Vagina (tissue), 2 donors: ENCODE data around the gene B4GALT1. TPM values are rescaled to one million over a fixed set of nuclear protein-coding genes. Genes with fewer than 3 reads are reported as not detected.

ENCODE experiments used
- DNase-seq, 2 donors: peaks; one replicate each; pipeline ENCODE4 v3.0.0-alpha.2; 2017; ENCODE audit errors: extremely low spot score in 2 of 2
- H3K27ac ChIP-seq: fragments of 200-600 bp; sonication (generic); one replicate; pipeline ENCODE4 v1.5.1; 2019
- H3K27me3 ChIP-seq: fragments of 200-600 bp; sonication (generic); one replicate; pipeline ENCODE4 v1.5.1; 2019
- H3K36me3 ChIP-seq, 2 donors: fragments of 200-600 bp; sonication (generic); one replicate each; pipeline ENCODE4 v1.5.1; 2017 to 2019
- H3K4me1 ChIP-seq: fragments of 200-600 bp; sonication (generic); one replicate; pipeline ENCODE4 v1.5.1; 2019
- H3K4me3 ChIP-seq, 2 donors: fragments of 200-600 bp; sonication (generic); 1 replicate in 1 of 2; 2 replicates in 1 of 2; pipeline ENCODE4 v1.5.1; 2016 to 2019
- H3K9me3 ChIP-seq: fragments of 200-600 bp; sonication (generic); one replicate; pipeline ENCODE4 v1.5.1; 2019
- CTCF ChIP-seq, 3 experiments: fragments of 450-650 bp in 2 of 3; fragments of 200-600 bp in 1 of 3; sonication (generic) in 1 of 3; IDR thresholded peaks; one replicate each; pipeline ENCODE4 v1.5.1; 2017 to 2019; ENCODE audit warnings: antibody characterized with exemption in 3 of 3, mild to moderate bottlenecking in 2 of 3, moderate library complexity in 2 of 3
- POLR2A ChIP-seq, 2 donors: fragments of 450-650 bp; IDR thresholded peaks; one replicate each; pipeline ENCODE4 v1.6.1; 2017; ENCODE audit warnings: antibody characterized with exemption in 2 of 2, mild to moderate bottlenecking in 2 of 2, moderate library complexity in 2 of 2
- POLR2AphosphoS5 ChIP-seq, 2 donors: sonication (generic); formaldehyde crosslinking; IDR thresholded peaks; one replicate each; pipeline ENCODE4 v1.9.0; 2017; ENCODE audit warnings: antibody characterized with exemption in 2 of 2, mild to moderate bottlenecking in 2 of 2, low read depth in 1 of 2; ENCODE audit not compliant: insufficient read depth in 1 of 2
- intact Hi-C: fragments of 100-400 bp; cut with DNase I; formaldehyde crosslinking; loops from one replicate; pipeline ENCODE4 v1.15.1; 2023
- total RNA-seq: library from RNA; depleted of rRNA; stranded (reverse); fragments of >200 nt; gene quantifications from one replicate; pipeline ENCODE4 v1.2.3, GENCODE V29; 2016

Gene B4GALT1
- total RNA-seq, 1 donor from 2014 or later, result 85.2 TPM

GRCh38 chr9:33125871-33126823, 41.0 kb downstream of the B4GALT1 start:
- intact Hi-C loops, result no loop called here

GRCh38 chr9:33125461-33125860, 41.7 kb downstream of the B4GALT1 start:
- intact Hi-C loops, result no loop called here
- peaks cover 27% of the 10 kb centered on the region for H3K4me1 ChIP-seq
- H3K4me3 ChIP-seq, result no peak overlapping the region
- peaks cover 0 to 23% of the 10 kb centered on the region in 2 donors for H3K36me3 ChIP-seq
- DNase-seq, result no peak
- H3K9me3 ChIP-seq, result no peaks in the 10 kb centered on the region
- TF ChIP-seq POLR2A (IDR thresholded peaks at IDR 0.05), result no peak
- TF ChIP-seq CTCF (IDR thresholded peaks at IDR 0.05), result no peak
- H3K27me3 ChIP-seq, result no peaks in the 10 kb centered on the region
- no peak overlapping the region for H3K27ac ChIP-seq

More at GRCh38 chr9:33125871-33126823, 41.0 kb downstream of the B4GALT1 start:
- Histone ChIP-seq H3K27ac (no peak overlapping the region), H3K27me3 (no peaks in the 10 kb centered on the region), H3K9me3 (no peaks in the 10 kb centered on the region), H3K4me1 (peaks cover 34% of the 10 kb centered on the region), H3K36me3 (peaks cover 0 to 23% of the 10 kb centered on the region in 2 donors), H3K4me3 (no peak overlapping the region)
- no peak for TF ChIP-seq POLR2AphosphoS5 (IDR thresholded peaks at IDR 0.05; ENCODE audit: insufficient read depth in 1 of 2, low read depth in 1 of 2)
- TF ChIP-seq CTCF (IDR thresholded peaks at IDR 0.05), result no peak
- TF ChIP-seq POLR2A (IDR thresholded peaks at IDR 0.05), result no peak
- no peak for DNase-seq

- intact Hi-C loops, result no loop called here
- no peaks in the 10 kb centered on the region for H3K9me3 ChIP-seq
- no peak overlapping the region for H3K27ac ChIP-seq
- no peak overlapping the region for H3K4me3 ChIP-seq
- H3K27me3 ChIP-seq, result no peaks in the 10 kb centered on the region
- DNase-seq, result no peak
- H3K4me1 ChIP-seq, result peaks cover 21% of the 10 kb centered on the region
- no peak for TF ChIP-seq CTCF (IDR thresholded peaks at IDR 0.05)
- no peak for TF ChIP-seq POLR2A (IDR thresholded peaks at IDR 0.05)
- peaks cover 0 to 23% of the 10 kb centered on the region in 2 donors for H3K36me3 ChIP-seq
These were observed 42.3 kb downstream of the B4GALT1 start for GRCh38 chr9:33124751-33125381.

GRCh38 chr9:33124046-33124445, 43.1 kb downstream of the B4GALT1 start:
- H3K4me1 ChIP-seq, result peaks cover 13% of the 10 kb centered on the region
- TF ChIP-seq POLR2A (IDR thresholded peaks at IDR 0.05), result no peak
- no peak for TF ChIP-seq CTCF (IDR thresholded peaks at IDR 0.05)
- TF ChIP-seq POLR2AphosphoS5 (IDR thresholded peaks at IDR 0.05; ENCODE audit: insufficient read depth in 1 of 2, low read depth in 1 of 2), result no peak
- no peak for DNase-seq
- H3K9me3 ChIP-seq, result no peaks in the 10 kb centered on the region
- peaks cover 0 to 23% of the 10 kb centered on the region in 2 donors for H3K36me3 ChIP-seq
- no peak overlapping the region for H3K27ac ChIP-seq
- H3K27me3 ChIP-seq, result no peaks in the 10 kb centered on the region
- intact Hi-C loops, result no loop called here
- no peak overlapping the region for H3K4me3 ChIP-seq
